Mucosa of rectum (tissue), 2 donors: ENCODE data around the gene FRMD5.

Experiments used
- H3K27ac ChIP-seq, 2 donors: one replicate each; pipeline ENCODE4 v1.7.0; 2013; ENCODE audit warnings: inconsistent platforms in 2 of 2, low read depth in 2 of 2, low read length in 2 of 2
- H3K27me3 ChIP-seq, 2 donors: one replicate each; pipeline ENCODE4 v1.7.0; 2013; ENCODE audit warnings: low read length in 2 of 2; ENCODE audit not compliant: control insufficient read depth in 2 of 2, insufficient read depth in 2 of 2
- H3K36me3 ChIP-seq, 2 donors: one replicate each; pipeline ENCODE4 v1.7.0; 2013; ENCODE audit warnings: low read length in 2 of 2; ENCODE audit not compliant: control insufficient read depth in 2 of 2, insufficient read depth in 2 of 2
- H3K4me1 ChIP-seq, 2 donors: one replicate each; pipeline ENCODE4 v1.7.0; 2013; ENCODE audit warnings: low read length in 2 of 2, mild to moderate bottlenecking in 1 of 2; ENCODE audit not compliant: control insufficient read depth in 2 of 2, insufficient read depth in 2 of 2
- H3K4me3 ChIP-seq, 2 donors: one replicate each; pipeline ENCODE4 v1.7.0; 2013; ENCODE audit warnings: low read length in 2 of 2
- H3K9ac ChIP-seq, 2 donors: one replicate each; pipeline ENCODE4 v1.7.0; 2013; ENCODE audit warnings: low read length in 2 of 2, low read depth in 1 of 2, mild to moderate bottlenecking in 1 of 2
- H3K9me3 ChIP-seq, 2 donors: one replicate each; pipeline ENCODE4 v1.7.0; 2013; ENCODE audit warnings: low read length in 2 of 2; ENCODE audit not compliant: control insufficient read depth in 2 of 2
- donor health status: healthy.
- donor health status: Normal muscosa, but diverticular disease.

FRMD5 gene

GRCh38 chr15:44082558-44083157 lies 112.4 kb downstream of the FRMD5 start:
- H3K4me3 ChIP-seq: no peak overlapping the region
- no peaks in the 10 kb centered on the region for H3K27me3 ChIP-seq
- H3K9ac ChIP-seq: no peak overlapping the region
- no peaks in the 10 kb centered on the region for H3K36me3 ChIP-seq
- no peak overlapping the region for H3K27ac ChIP-seq
- H3K4me1 ChIP-seq: no peaks in the 10 kb centered on the region
- no peaks in the 10 kb centered on the region for H3K9me3 ChIP-seq

GRCh38 chr15:44081026-44082013 lies 113.8 kb downstream of the FRMD5 start:
- no peaks in the 10 kb centered on the region for H3K4me1 ChIP-seq
- H3K9ac ChIP-seq: no peak overlapping the region
- H3K27me3 ChIP-seq: no peaks in the 10 kb centered on the region
- no peaks in the 10 kb centered on the region for H3K9me3 ChIP-seq
- no peaks in the 10 kb centered on the region for H3K36me3 ChIP-seq
- no peak overlapping the region for H3K4me3 ChIP-seq
- no peak overlapping the region for H3K27ac ChIP-seq

- no peaks in the 10 kb centered on the region for H3K4me1 ChIP-seq
- no peaks in the 10 kb centered on the region for H3K36me3 ChIP-seq
- no peak overlapping the region for H3K4me3 ChIP-seq
- H3K27ac ChIP-seq: no peak overlapping the region
- no peak overlapping the region for H3K9ac ChIP-seq
- H3K9me3 ChIP-seq: no peaks in the 10 kb centered on the region
- no peaks in the 10 kb centered on the region for H3K27me3 ChIP-seq
These were observed 119.5 kb downstream of the FRMD5 start for GRCh38 chr15:44075535-44075934.

GRCh38 chr15:44069489-44069888 lies 125.6 kb downstream of the FRMD5 start:
- H3K4me1 ChIP-seq: no peaks in the 10 kb centered on the region
- H3K27me3 ChIP-seq: no peaks in the 10 kb centered on the region
- H3K4me3 ChIP-seq: no peak overlapping the region
- H3K9me3 ChIP-seq: no peaks in the 10 kb centered on the region
- H3K27ac ChIP-seq: no peak overlapping the region
- H3K9ac ChIP-seq: no peak overlapping the region
- H3K36me3 ChIP-seq: no peaks in the 10 kb centered on the region

GRCh38 chr15:44068347-44068746 lies 126.7 kb downstream of the FRMD5 start:
- H3K4me1 ChIP-seq: no peaks in the 10 kb centered on the region
- no peak overlapping the region for H3K27ac ChIP-seq
- no peaks in the 10 kb centered on the region for H3K27me3 ChIP-seq
- H3K9me3 ChIP-seq: no peaks in the 10 kb centered on the region
- no peak overlapping the region for H3K9ac ChIP-seq
- H3K4me3 ChIP-seq: no peak overlapping the region
- no peaks in the 10 kb centered on the region for H3K36me3 ChIP-seq

- Histone ChIP-seq H3K4me1 (no peaks in the 10 kb centered on the region), H3K9me3 (no peaks in the 10 kb centered on the region), H3K4me3 (no peak overlapping the region), H3K27ac (no peak overlapping the region), H3K36me3 (no peaks in the 10 kb centered on the region), H3K27me3 (no peaks in the 10 kb centered on the region), H3K9ac (no peak overlapping the region)
These were observed 128.8 kb downstream of the FRMD5 start for GRCh38 chr15:44066211-44066827.

GRCh38 chr15:44064706-44065105 lies 130.4 kb downstream of the FRMD5 start:
- Histone ChIP-seq H3K27ac (no peak overlapping the region), H3K4me1 (no peaks in the 10 kb centered on the region)

GRCh38 chr15:44058126-44058525 lies 136.9 kb downstream of the FRMD5 start:
- H3K9me3 ChIP-seq: no peaks in the 10 kb centered on the region
- no peak overlapping the region for H3K4me3 ChIP-seq
- no peak overlapping the region for H3K27ac ChIP-seq
- H3K9ac ChIP-seq: no peak overlapping the region
- H3K36me3 ChIP-seq: no peaks in the 10 kb centered on the region
- no peaks in the 10 kb centered on the region for H3K27me3 ChIP-seq
- no peaks in the 10 kb centered on the region for H3K4me1 ChIP-seq

More at GRCh38 chr15:44064706-44065105, 130.4 kb downstream of the FRMD5 start:
- H3K36me3 ChIP-seq: no peaks in the 10 kb centered on the region
- H3K9ac ChIP-seq: no peak overlapping the region
- no peak overlapping the region for H3K4me3 ChIP-seq
- H3K9me3 ChIP-seq: no peaks in the 10 kb centered on the region
- no peaks in the 10 kb centered on the region for H3K27me3 ChIP-seq

- H3K27me3 ChIP-seq: no peaks in the 10 kb centered on the region
- no peaks in the 10 kb centered on the region for H3K36me3 ChIP-seq
- H3K4me1 ChIP-seq: no peaks in the 10 kb centered on the region
- H3K4me3 ChIP-seq: no peak overlapping the region
- H3K9ac ChIP-seq: no peak overlapping the region
- H3K27ac ChIP-seq: no peak overlapping the region
- H3K9me3 ChIP-seq: no peaks in the 10 kb centered on the region
These were observed 149.4 kb downstream of the FRMD5 start for GRCh38 chr15:44045661-44046060.

GRCh38 chr15:44045217-44045616 lies 149.9 kb downstream of the FRMD5 start:
- no peak overlapping the region for H3K9ac ChIP-seq

More at GRCh38 chr15:44045217-44045616, 149.9 kb downstream of the FRMD5 start:
- no peak overlapping the region for H3K4me3 ChIP-seq
- no peaks in the 10 kb centered on the region for H3K36me3 ChIP-seq
- no peaks in the 10 kb centered on the region for H3K4me1 ChIP-seq
- H3K27me3 ChIP-seq: no peaks in the 10 kb centered on the region
- no peak overlapping the region for H3K27ac ChIP-seq
- no peaks in the 10 kb centered on the region for H3K9me3 ChIP-seq
